HepG2 (cell line): Measurements from ENCODE around the gene FRMD8. TPM values are rescaled to one million over a fixed set of nuclear protein-coding genes. Genes with fewer than 3 reads are reported as not detected.

ENCODE experiments used
- ATRX ChIP-seq: sonication (generic); formaldehyde crosslinking; IDR thresholded peaks from 2 replicates; pipeline ENCODE4 v1.4.0; 2020; ENCODE audit warnings: missing genetic modification reagents, borderline replicate concordance
- CC2D1A ChIP-seq: sonication (generic); formaldehyde crosslinking; IDR thresholded peaks from 2 replicates; pipeline ENCODE4 v1.8.1; 2023; ENCODE audit warnings: mild to moderate bottlenecking, missing genetic modification reagents
- GABPA ChIP-seq, 2 experiments: IDR thresholded peaks; 2 replicates each; pipeline ENCODE4 v1.6.1; 2011 to 2016; ENCODE audit warnings: low read depth in 2 of 2, low read length in 1 of 2, missing biosample characterization in 1 of 2, missing genetic modification characterization in 1 of 2
- HDAC1 ChIP-seq: sonication (generic); formaldehyde crosslinking; IDR thresholded peaks from 2 replicates; pipeline ENCODE4 v1.5.1; 2020; ENCODE audit warnings: mild to moderate bottlenecking, missing genetic modification reagents
- HES4 ChIP-seq: sonication (generic); formaldehyde crosslinking; IDR thresholded peaks from 2 replicates; pipeline ENCODE4 v1.9.0; 2021; ENCODE audit warnings: mild to moderate bottlenecking, missing genetic modification reagents, borderline replicate concordance
- HNRNPK ChIP-seq: fragments of 200-400 bp; formaldehyde crosslinking; IDR thresholded peaks from 2 replicates; pipeline ENCODE4 v1.6.1; 2018; ENCODE audit warnings: low read length, low read depth, moderate library complexity, mild to moderate bottlenecking; ENCODE audit not compliant: poor library complexity, severe bottlenecking
- HNRNPL ChIP-seq: fragments of 200-400 bp; formaldehyde crosslinking; IDR thresholded peaks from 2 replicates; pipeline ENCODE4 v1.6.1; 2017; ENCODE audit warnings: mild to moderate bottlenecking, low read depth, low read length
- KLF11 ChIP-seq: IDR thresholded peaks from 2 replicates; pipeline ENCODE4 v1.6.1; 2016; ENCODE audit warnings: missing compliant biosample characterization
- MEIS2 ChIP-seq: sonication (generic); formaldehyde crosslinking; IDR thresholded peaks from 2 replicates; pipeline ENCODE4 v1.9.0; 2021; ENCODE audit warnings: mild to moderate bottlenecking, missing genetic modification reagents
- MYC ChIP-seq: sonication (generic); formaldehyde crosslinking; IDR thresholded peaks from 2 replicates; pipeline ENCODE4 v1.9.0; 2021; ENCODE audit warnings: missing genetic modification reagents, borderline replicate concordance
- SATB2 ChIP-seq: sonication (generic); formaldehyde crosslinking; IDR thresholded peaks from 2 replicates; pipeline ENCODE4 v1.5.0; 2020; ENCODE audit warnings: missing genetic modification reagents
- SRSF9 ChIP-seq: fragments of 200-400 bp; formaldehyde crosslinking; IDR thresholded peaks from 2 replicates; pipeline ENCODE4 v1.6.1; 2018; ENCODE audit warnings: borderline replicate concordance, mild to moderate bottlenecking, low read depth, low read length; ENCODE audit not compliant: insufficient read depth, poor library complexity, severe bottlenecking
- SSRP1 ChIP-seq: IDR thresholded peaks from 2 replicates; pipeline ENCODE4 v1.6.1; 2016; ENCODE audit warnings: control low read depth
- U2AF1 ChIP-seq: fragments of 200-400 bp; formaldehyde crosslinking; optimal IDR thresholded peaks from 2 replicates; pipeline ENCODE3; 2017; ENCODE audit warnings: mild to moderate bottlenecking, low read depth, low read length
- ZFP82 ChIP-seq: sonication (generic); formaldehyde crosslinking; IDR thresholded peaks from 2 replicates; pipeline ENCODE4 v1.5.1; 2020; ENCODE audit warnings: mild to moderate bottlenecking, missing genetic modification reagents, borderline replicate concordance
- ZNF234 ChIP-seq: sonication (generic); formaldehyde crosslinking; conservative IDR thresholded peaks from 2 replicates; pipeline ENCODE4 v1.5.1; 2020; ENCODE audit warnings: mild to moderate bottlenecking, missing genetic modification reagents
- ZNF552 ChIP-seq: sonication (generic); formaldehyde crosslinking; IDR thresholded peaks from 2 replicates; pipeline ENCODE4 v1.9.0; 2022; ENCODE audit warnings: missing genetic modification reagents, mild to moderate bottlenecking, borderline replicate concordance
- ZNF891 ChIP-seq: sonication (generic); formaldehyde crosslinking; IDR thresholded peaks from 2 replicates; pipeline ENCODE4 v1.5.0; 2020; ENCODE audit warnings: mild to moderate bottlenecking, missing genetic modification reagents
- ZSCAN20 ChIP-seq: sonication (generic); formaldehyde crosslinking; IDR thresholded peaks from 2 replicates; pipeline ENCODE4 v1.4.0; 2020; ENCODE audit warnings: missing genetic modification reagents, mild to moderate bottlenecking, borderline replicate concordance
- polyA plus RNA-seq, 8 experiments: library from polyadenylated mRNA; depleted of rRNA in 3 of 8; stranded (reverse) in 7 of 8; unstranded in 1 of 8; fragments of >200 nt; fragmentation: Illumina TruSeq in 4 of 8; extraction: Trizol in 4 of 8; gene quantifications; 2 replicates each; pipeline versions ENCODE4 v1.2.1 to v1.2.3, GENCODE V29; 2011 to 2016; ENCODE audit warnings: low read depth in 4 of 8, missing spikeins in 1 of 8, mixed read lengths in 1 of 8; ENCODE audit not compliant: insufficient read depth in 1 of 8
- total RNA-seq, 5 experiments: library from RNA; depleted of rRNA; stranded (reverse); fragments of >200 nt; fragmentation: Illumina TruSeq; extraction: Trizol; gene quantifications; 2 replicates each; pipeline ENCODE4 v1.2.3, GENCODE V29; 2016; ENCODE audit warnings: low read depth in 1 of 5
- TF ChIP-seq, protein P1 (sequence below): sonication (generic); formaldehyde crosslinking; IDR thresholded peaks from 2 replicates; pipeline ENCODE4 v1.4.0; 2020; ENCODE audit warnings: mild to moderate bottlenecking, missing genetic modification reagents
- TF ChIP-seq, protein P2 (sequence below): sonication (generic); formaldehyde crosslinking; IDR thresholded peaks from 2 replicates; pipeline ENCODE4 v1.8.0; 2022; ENCODE audit warnings: missing genetic modification reagents, mild to moderate bottlenecking, borderline replicate concordance
- TF ChIP-seq, protein P3 (sequence below): sonication (generic); formaldehyde crosslinking; IDR thresholded peaks from 2 replicates; pipeline ENCODE4 v1.9.0; 2021; ENCODE audit warnings: mild to moderate bottlenecking, missing genetic modification reagents

The FRMD8 gene
- total and polyA plus RNA-seq, 2 of the 13 experiments (the other 11 are each of a cell fraction or from before 2014, with no cell fraction given) = 5.8 to 20.6 TPM

DNA sequence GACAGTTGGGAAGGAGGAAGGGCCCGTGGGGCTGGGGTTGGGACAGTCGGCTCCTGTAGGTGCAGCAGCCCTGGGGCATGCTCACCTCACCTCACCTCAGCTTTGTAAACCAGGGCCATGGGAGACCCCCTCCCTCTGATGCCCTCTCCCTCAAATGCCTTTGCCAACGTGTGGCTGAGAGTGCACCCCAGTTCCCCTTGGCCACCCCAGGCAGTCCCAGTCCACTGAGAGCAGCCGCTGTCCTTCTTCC is 31.9 kb downstream of the FRMD8 start (continued):
- TF ChIP-seq ZNF552 (CRISPR knock-in tag) (no peak), HNRNPK (peak; percentile 69), CC2D1A (CRISPR knock-in tag) (no peak), KLF11 (CRISPR knock-in tag) (no peak), ATRX (CRISPR knock-in tag) (no peak), MEIS2 (CRISPR knock-in tag) (no peak), SSRP1 (no peak), HES4 (no peak), U2AF1 (no peak), ZNF234 (CRISPR knock-in tag) (no peak), HNRNPL (peak; percentile 64; the same call in 1 of the 2 replicates), HDAC1 (no peak), GABPA (IDR thresholded peaks at IDR 0.05; ENCODE audit: low read depth, low read length) (no peak), GABPA (CRISPR knock-in tag; IDR thresholded peaks at IDR 0.05; ENCODE audit: low read depth) (no peak), SRSF9 (no peak), MYC (CRISPR knock-in tag) (no peak), ZFP82 (CRISPR knock-in tag) (no peak), SATB2 (peak; percentile 83; the same call in 1 of the 2 replicates), ZSCAN20 (no peak), ZNF891 (CRISPR knock-in tag) (peak; percentile 80; the same call in 1 of the 2 replicates)
- TF ChIP-seq, protein P1, sequence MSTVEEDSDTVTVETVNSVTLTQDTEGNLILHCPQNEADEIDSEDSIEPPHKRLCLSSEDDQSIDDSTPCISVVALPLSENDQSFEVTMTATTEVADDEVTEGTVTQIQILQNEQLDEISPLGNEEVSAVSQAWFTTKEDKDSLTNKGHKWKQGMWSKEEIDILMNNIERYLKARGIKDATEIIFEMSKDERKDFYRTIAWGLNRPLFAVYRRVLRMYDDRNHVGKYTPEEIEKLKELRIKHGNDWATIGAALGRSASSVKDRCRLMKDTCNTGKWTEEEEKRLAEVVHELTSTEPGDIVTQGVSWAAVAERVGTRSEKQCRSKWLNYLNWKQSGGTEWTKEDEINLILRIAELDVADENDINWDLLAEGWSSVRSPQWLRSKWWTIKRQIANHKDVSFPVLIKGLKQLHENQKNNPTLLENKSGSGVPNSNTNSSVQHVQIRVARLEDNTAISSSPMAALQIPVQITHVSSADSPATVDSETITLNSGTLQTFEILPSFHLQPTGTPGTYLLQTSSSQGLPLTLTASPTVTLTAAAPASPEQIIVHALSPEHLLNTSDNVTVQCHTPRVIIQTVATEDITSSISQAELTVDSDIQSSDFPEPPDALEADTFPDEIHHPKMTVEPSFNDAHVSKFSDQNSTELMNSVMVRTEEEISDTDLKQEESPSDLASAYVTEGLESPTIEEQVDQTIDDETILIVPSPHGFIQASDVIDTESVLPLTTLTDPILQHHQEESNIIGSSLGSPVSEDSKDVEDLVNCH (CRISPR knock-in tag) = 0 out of 2 replicates have a peak, but pooled peaks have one; percentile 64
- TF ChIP-seq, protein P2, sequence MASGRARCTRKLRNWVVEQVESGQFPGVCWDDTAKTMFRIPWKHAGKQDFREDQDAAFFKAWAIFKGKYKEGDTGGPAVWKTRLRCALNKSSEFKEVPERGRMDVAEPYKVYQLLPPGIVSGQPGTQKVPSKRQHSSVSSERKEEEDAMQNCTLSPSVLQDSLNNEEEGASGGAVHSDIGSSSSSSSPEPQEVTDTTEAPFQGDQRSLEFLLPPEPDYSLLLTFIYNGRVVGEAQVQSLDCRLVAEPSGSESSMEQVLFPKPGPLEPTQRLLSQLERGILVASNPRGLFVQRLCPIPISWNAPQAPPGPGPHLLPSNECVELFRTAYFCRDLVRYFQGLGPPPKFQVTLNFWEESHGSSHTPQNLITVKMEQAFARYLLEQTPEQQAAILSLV = no peak
- TF ChIP-seq, protein P3, sequence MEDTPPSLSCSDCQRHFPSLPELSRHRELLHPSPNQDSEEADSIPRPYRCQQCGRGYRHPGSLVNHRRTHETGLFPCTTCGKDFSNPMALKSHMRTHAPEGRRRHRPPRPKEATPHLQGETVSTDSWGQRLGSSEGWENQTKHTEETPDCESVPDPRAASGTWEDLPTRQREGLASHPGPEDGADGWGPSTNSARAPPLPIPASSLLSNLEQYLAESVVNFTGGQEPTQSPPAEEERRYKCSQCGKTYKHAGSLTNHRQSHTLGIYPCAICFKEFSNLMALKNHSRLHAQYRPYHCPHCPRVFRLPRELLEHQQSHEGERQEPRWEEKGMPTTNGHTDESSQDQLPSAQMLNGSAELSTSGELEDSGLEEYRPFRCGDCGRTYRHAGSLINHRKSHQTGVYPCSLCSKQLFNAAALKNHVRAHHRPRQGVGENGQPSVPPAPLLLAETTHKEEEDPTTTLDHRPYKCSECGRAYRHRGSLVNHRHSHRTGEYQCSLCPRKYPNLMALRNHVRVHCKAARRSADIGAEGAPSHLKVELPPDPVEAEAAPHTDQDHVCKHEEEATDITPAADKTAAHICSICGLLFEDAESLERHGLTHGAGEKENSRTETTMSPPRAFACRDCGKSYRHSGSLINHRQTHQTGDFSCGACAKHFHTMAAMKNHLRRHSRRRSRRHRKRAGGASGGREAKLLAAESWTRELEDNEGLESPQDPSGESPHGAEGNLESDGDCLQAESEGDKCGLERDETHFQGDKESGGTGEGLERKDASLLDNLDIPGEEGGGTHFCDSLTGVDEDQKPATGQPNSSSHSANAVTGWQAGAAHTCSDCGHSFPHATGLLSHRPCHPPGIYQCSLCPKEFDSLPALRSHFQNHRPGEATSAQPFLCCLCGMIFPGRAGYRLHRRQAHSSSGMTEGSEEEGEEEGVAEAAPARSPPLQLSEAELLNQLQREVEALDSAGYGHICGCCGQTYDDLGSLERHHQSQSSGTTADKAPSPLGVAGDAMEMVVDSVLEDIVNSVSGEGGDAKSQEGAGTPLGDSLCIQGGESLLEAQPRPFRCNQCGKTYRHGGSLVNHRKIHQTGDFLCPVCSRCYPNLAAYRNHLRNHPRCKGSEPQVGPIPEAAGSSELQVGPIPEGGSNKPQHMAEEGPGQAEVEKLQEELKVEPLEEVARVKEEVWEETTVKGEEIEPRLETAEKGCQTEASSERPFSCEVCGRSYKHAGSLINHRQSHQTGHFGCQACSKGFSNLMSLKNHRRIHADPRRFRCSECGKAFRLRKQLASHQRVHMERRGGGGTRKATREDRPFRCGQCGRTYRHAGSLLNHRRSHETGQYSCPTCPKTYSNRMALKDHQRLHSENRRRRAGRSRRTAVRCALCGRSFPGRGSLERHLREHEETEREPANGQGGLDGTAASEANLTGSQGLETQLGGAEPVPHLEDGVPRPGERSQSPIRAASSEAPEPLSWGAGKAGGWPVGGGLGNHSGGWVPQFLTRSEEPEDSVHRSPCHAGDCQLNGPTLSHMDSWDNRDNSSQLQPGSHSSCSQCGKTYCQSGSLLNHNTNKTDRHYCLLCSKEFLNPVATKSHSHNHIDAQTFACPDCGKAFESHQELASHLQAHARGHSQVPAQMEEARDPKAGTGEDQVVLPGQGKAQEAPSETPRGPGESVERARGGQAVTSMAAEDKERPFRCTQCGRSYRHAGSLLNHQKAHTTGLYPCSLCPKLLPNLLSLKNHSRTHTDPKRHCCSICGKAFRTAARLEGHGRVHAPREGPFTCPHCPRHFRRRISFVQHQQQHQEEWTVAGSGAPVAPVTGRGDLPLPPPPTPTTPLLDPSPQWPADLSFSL (CRISPR knock-in tag) = 0 out of 2 replicates have a peak, but pooled peaks have one; percentile 46
